Measurements from ENCODE around the gene EPN3. TPM values are rescaled to one million over a fixed set of nuclear protein-coding genes. Genes with fewer than 3 reads are reported as not detected.

EPN3 gene
- total RNA-seq, 1 experiment from 2014 or later = 17.8 TPM

GRCh38 chr17:50550661-50551432 is 18.3 kb downstream of the EPN3 start:
- Histone ChIP-seq H3K9ac (ENCODE audit: low read length) (no peak overlapping the region), H4K20me1 (ENCODE audit: insufficient read depth) (no peaks in the 10 kb centered on the region), H3K4me2 (ENCODE audit: low read length) (no peak overlapping the region), H3K27ac (ENCODE audit: low read depth, low read length) (no peak overlapping the region; the same call in 1 of the 2 replicates), H3K79me2 (ENCODE audit: insufficient read depth, low read length) (no peaks in the 10 kb centered on the region; the same call in 1 of the 2 replicates), H3K9me3 (ENCODE audit: control insufficient read depth in 1 of 2, insufficient read depth in 1 of 2, low read depth in 1 of 2, low read length in 2 of 2) (no peaks in the 10 kb centered on the region), H3K27me3 (ENCODE audit: insufficient read depth, low read length) (no peaks in the 10 kb centered on the region), H2AFZ (ENCODE audit: low read depth, low read length, poor library complexity, severe bottlenecking) (no peak overlapping the region), H3K4me1 (ENCODE audit: control insufficient read depth in 1 of 2, insufficient read depth in 2 of 2, low read length in 2 of 2) (peaks cover 9 to 30% of the 10 kb centered on the region in 2 experiments), H3K9me2 (ENCODE audit: insufficient read depth) (no peaks in the 10 kb centered on the region), H3K36me3 (ENCODE audit: control insufficient read depth in 1 of 2, insufficient read depth in 2 of 2, low read length in 2 of 2) (no peaks in the 10 kb centered on the region), H3K4me3 (replicated peaks in 1 of 2; ENCODE audit: low read depth in 1 of 2, low read length in 2 of 2) (no peak overlapping the region)
- DNase-seq (ENCODE audit: low read depth, low spot score) (peak; percentile 68), ATAC-seq (peak; percentile 61)
- ChIA-PET CTCF (interaction anchor here (0.6 to 3.0 kb wide), 19 partner anchors 9 to 290 kb away, joined by 3 to 63 read pairs (median 5); partner anchors contain the start of gene CACNA1G), RAD21 (ENCODE audit: low non-redundant PET in 1 of 2, low total read pairs in 2 of 2, uncharacterized antibody in 2 of 2, unreplicated experiment in 2 of 2) (interaction anchor here (0.6 to 2.1 kb wide), 13 partner anchors 9 to 291 kb away, joined by 3 to 17 read pairs (median 4); partner anchors contain the start of gene CACNA1G (in 1 of the 2)), POLR2A (interaction anchor here (0.9 to 1.7 kb wide), 2 partner anchors 10 to 75 kb away, joined by 3 to 8 read pairs; partner anchors contain the start of gene CACNA1G)
- TF ChIP-seq YY1 (IDR thresholded peaks at IDR 0.05; ENCODE audit: extremely low read depth, insufficient replicate concordance, low read depth, low read length) (no peak), CTCF (IDR thresholded peaks at IDR 0.05 in 2 of 3, conservative IDR thresholded peaks at IDR 0.05 in 1 of 3; ENCODE audit: borderline replicate concordance in 1 of 3, insufficient read depth in 1 of 3, low read depth in 2 of 3, low read length in 2 of 3) (peak in 2 of 3 experiments; percentile 91 to 92; a peak in 4 of 6 replicates)
- intact Hi-C loops (cut with micrococcal nuclease) = loop anchor here (1.0 kb wide), 1 partner anchor 144 kb away; no protein-coding TSS in a partner anchor
- BruUV-seq (replicated peaks) = no TSS peak

- CTCF ChIA-PET = interaction anchor here (0.7 to 3.0 kb wide), 18 partner anchors 9 to 290 kb away, joined by 3 to 63 read pairs (median 6); partner anchors contain the start of gene CACNA1G
- no peak for DNase-seq (ENCODE audit: low read depth, low spot score)
- Histone ChIP-seq H3K4me2 (ENCODE audit: low read length) (no peak overlapping the region), H3K27me3 (ENCODE audit: insufficient read depth, low read length) (no peaks in the 10 kb centered on the region), H3K4me1 (ENCODE audit: control insufficient read depth in 1 of 2, insufficient read depth in 2 of 2, low read length in 2 of 2) (peaks cover 9 to 27% of the 10 kb centered on the region in 2 experiments), H3K27ac (ENCODE audit: low read depth, low read length) (no peak overlapping the region), H3K36me3 (ENCODE audit: control insufficient read depth in 1 of 2, insufficient read depth in 2 of 2, low read length in 2 of 2) (no peaks in the 10 kb centered on the region), H3K4me3 (replicated peaks in 1 of 2; ENCODE audit: low read depth in 1 of 2, low read length in 2 of 2) (no peak overlapping the region), H3K9me2 (ENCODE audit: insufficient read depth) (no peaks in the 10 kb centered on the region), H3K9ac (ENCODE audit: low read length) (no peak overlapping the region), H2AFZ (ENCODE audit: low read depth, low read length, poor library complexity, severe bottlenecking) (no peak overlapping the region), H3K9me3 (ENCODE audit: control insufficient read depth in 1 of 2, insufficient read depth in 1 of 2, low read depth in 1 of 2, low read length in 2 of 2) (no peaks in the 10 kb centered on the region), H4K20me1 (ENCODE audit: insufficient read depth) (no peaks in the 10 kb centered on the region), H3K79me2 (ENCODE audit: insufficient read depth, low read length) (no peaks in the 10 kb centered on the region; the same call in 1 of the 2 replicates)
- no peak for ATAC-seq
- BruUV-seq (replicated peaks) = no TSS peak
- intact Hi-C loops (cut with micrococcal nuclease) = loop anchor here (1.0 kb wide), 1 partner anchor 144 kb away; no protein-coding TSS in a partner anchor
- RAD21 ChIA-PET (ENCODE audit: low non-redundant PET in 1 of 2, low total read pairs in 2 of 2, uncharacterized antibody in 2 of 2, unreplicated experiment in 2 of 2) = interaction anchor here (0.9 to 2.1 kb wide), 9 partner anchors 8 to 291 kb away, joined by 3 to 17 read pairs (median 4); partner anchors contain the start of gene CACNA1G (in 1 of the 2)
- POLR2A ChIA-PET = interaction anchor here (1.7 kb wide), 1 partner anchor 9 kb away, joined by 8 read pairs; the partner anchor contains the start of gene CACNA1G
- no peak for TF ChIP-seq SRF (IDR thresholded peaks at IDR 0.05; ENCODE audit: low read depth)
- no peak for TF ChIP-seq MAX (IDR thresholded peaks at IDR 0.05)
- no peak for TF ChIP-seq RAD21 (IDR thresholded peaks at IDR 0.05; ENCODE audit: low read depth)
- TF ChIP-seq CTCF (IDR thresholded peaks at IDR 0.05 in 2 of 3, conservative IDR thresholded peaks at IDR 0.05 in 1 of 3; ENCODE audit: borderline replicate concordance in 1 of 3, insufficient read depth in 1 of 3, low read depth in 2 of 3, low read length in 2 of 3) = no peak
- TF ChIP-seq FOSL1 (IDR thresholded peaks at IDR 0.05; ENCODE audit: low read depth) = no peak
- no peak for TF ChIP-seq POLR2A (IDR thresholded peaks at IDR 0.05; ENCODE audit: borderline replicate concordance, extremely low read depth, insufficient read depth, insufficient read length)
- no peak for TF ChIP-seq ATF3 (IDR thresholded peaks at IDR 0.05)
Observed at GRCh38 chr17:50551433-50551815, 18.9 kb downstream of the EPN3 start.
